Muscle layer of colon (tissue), 2 donors: ENCODE results near the gene GRPEL1.

Source experiments
- H3K27ac ChIP-seq: one replicate; pipeline ENCODE4 v1.7.0; 2013; ENCODE audit warnings: low read depth, mild to moderate bottlenecking, low read length, moderate library complexity
- H3K27me3 ChIP-seq, 2 donors: one replicate each; pipeline ENCODE4 v1.7.0; 2013; ENCODE audit warnings: low read length in 2 of 2, mild to moderate bottlenecking in 2 of 2; ENCODE audit not compliant: insufficient read depth in 2 of 2, control insufficient read depth in 1 of 2
- H3K36me3 ChIP-seq: one replicate; pipeline ENCODE4 v1.7.0; 2013; ENCODE audit warnings: mild to moderate bottlenecking, low read length; ENCODE audit not compliant: insufficient read depth
- H3K4me1 ChIP-seq: one replicate; pipeline ENCODE4 v1.7.0; 2013; ENCODE audit warnings: mild to moderate bottlenecking, low read length; ENCODE audit not compliant: insufficient read depth
- H3K4me3 ChIP-seq, 2 donors: one replicate each; pipeline ENCODE4 v1.7.0; 2013; ENCODE audit warnings: low read length in 2 of 2, low read depth in 1 of 2, mild to moderate bottlenecking in 1 of 2, moderate library complexity in 1 of 2
- H3K9ac ChIP-seq: one replicate; pipeline ENCODE4 v1.7.0; 2013; ENCODE audit warnings: low read length
- H3K9me3 ChIP-seq: one replicate; pipeline ENCODE4 v1.7.0; 2013; ENCODE audit warnings: mild to moderate bottlenecking, low read length
- donor health status: abdominal sarcoma.
- donor health status: Adenocarcinoma of cecum.

GRPEL1 gene

DNA sequence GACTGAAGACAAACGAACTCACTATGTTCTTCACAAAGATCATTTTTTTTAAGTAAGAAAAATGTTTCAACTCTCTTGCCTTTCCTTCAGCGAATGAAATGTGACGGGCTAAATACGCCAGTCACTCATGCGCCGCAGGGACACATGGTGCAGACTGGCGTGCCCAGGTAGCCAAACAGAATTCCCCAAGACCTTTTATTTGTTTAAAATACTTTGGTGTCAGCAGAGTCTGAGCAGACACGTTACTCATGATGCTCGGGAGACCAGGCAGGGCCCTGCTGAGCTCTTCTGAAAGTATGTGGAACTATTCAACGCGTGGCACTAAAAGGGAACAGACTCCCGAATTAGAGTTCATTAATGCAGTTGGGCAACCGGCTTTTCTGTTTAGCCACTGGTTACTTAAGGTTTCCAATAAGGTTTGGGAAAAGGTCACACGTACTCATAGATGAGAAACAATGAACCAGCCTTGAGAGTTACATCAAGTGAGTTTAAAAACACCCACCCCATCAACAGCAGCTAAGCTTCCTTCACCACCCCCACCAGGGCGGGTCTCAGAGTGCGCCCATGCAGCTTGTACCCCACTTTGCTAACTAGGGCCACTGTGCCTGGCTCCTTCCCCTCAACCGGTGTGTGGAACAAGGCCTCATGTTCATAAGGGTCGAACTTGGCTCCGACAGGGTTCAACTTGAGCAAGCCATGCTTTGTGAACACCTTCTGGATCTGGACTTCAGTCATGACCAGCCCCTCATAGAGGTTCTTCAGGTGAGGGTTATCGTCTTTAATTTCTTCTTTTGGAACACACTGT lies 7.3 kb downstream of the GRPEL1 start:
- peaks cover 67% of the 10 kb centered on the region for H3K36me3 ChIP-seq

DNA sequence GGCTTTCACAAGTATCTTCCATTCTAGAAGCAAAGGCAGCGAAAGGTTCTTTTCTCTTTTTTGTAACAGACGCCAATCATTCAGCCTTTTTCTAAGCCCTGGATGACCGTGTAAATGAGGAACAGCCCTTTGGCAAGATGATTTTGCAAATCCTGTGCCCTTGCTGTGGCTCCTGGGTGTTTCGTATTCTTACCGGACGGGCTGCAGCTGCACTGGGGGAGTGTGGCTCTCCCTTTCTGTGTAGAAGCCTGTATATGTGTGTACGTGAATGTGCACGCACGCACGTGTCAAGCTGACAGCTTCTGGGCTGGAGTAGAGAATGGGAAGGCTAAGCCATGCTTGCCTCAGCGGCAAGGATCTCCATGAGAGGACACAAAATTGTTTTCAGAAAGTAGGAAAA lies 8.2 kb downstream of the GRPEL1 start:
- no peak overlapping the region for H3K4me3 ChIP-seq
- no peak overlapping the region for H3K27ac ChIP-seq
- no peak overlapping the region for H3K9ac ChIP-seq
- no peaks in the 10 kb centered on the region for H3K9me3 ChIP-seq
- no peaks in the 10 kb centered on the region for H3K4me1 ChIP-seq
- H3K36me3 ChIP-seq = peaks cover 70% of the 10 kb centered on the region
- H3K27me3 ChIP-seq = no peaks in the 10 kb centered on the region

More for the DNA sequence above, 7.3 kb downstream of the GRPEL1 start:
- no peaks in the 10 kb centered on the region for H3K9me3 ChIP-seq
- H3K27ac ChIP-seq = no peak overlapping the region
- H3K4me3 ChIP-seq = no peak overlapping the region
- H3K9ac ChIP-seq = no peak overlapping the region
- no peaks in the 10 kb centered on the region for H3K27me3 ChIP-seq
- no peaks in the 10 kb centered on the region for H3K4me1 ChIP-seq

DNA sequence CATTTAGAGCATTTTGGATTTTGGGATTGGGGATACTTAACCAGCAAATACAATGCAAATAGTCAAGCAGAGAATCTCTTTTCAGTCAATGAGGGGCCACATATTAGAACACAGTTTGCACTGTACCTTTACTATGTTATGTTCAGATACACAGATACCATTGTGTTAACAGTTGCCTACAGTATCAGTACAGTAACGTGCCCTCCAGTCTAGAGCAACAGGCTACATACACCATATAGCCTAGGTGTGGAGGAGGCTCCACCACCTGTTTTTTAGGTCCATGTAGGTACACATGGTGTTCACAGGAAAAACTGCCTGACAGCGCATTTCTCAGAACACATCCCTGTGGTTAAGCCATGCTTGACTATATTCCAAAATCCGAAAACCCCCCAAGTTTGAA lies 9.1 kb downstream of the GRPEL1 start:
- Histone ChIP-seq H3K4me1 (peaks cover 4% of the 10 kb centered on the region), H3K36me3 (peaks cover 73% of the 10 kb centered on the region), H3K27ac (no peak overlapping the region), H3K27me3 (no peaks in the 10 kb centered on the region), H3K4me3 (no peak overlapping the region), H3K9ac (no peak overlapping the region), H3K9me3 (no peaks in the 10 kb centered on the region)

DNA sequence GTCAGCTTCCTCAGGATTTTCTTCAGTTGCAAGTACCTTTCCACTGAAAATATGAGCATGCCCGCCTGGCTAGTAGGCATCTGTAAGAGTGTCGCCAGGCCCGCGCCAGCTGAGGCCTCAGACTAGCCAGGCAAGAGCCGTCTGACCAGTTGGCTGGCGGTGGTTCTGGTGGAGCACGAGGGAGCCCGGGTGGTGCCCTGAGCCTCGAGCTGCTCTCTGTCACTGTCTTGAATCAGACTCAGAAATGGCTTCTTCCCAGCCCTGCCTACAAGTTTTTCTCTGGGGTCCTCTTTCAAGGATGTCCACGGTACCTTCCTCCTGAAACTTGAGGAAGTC lies 11.9 kb downstream of the GRPEL1 start:
- no peak overlapping the region for H3K4me3 ChIP-seq
- no peaks in the 10 kb centered on the region for H3K27me3 ChIP-seq
- H3K4me1 ChIP-seq = peaks cover 23% of the 10 kb centered on the region
- H3K9me3 ChIP-seq = no peaks in the 10 kb centered on the region
- H3K27ac ChIP-seq = no peak overlapping the region
- peaks cover 52% of the 10 kb centered on the region for H3K36me3 ChIP-seq
- H3K9ac ChIP-seq = no peak overlapping the region

DNA sequence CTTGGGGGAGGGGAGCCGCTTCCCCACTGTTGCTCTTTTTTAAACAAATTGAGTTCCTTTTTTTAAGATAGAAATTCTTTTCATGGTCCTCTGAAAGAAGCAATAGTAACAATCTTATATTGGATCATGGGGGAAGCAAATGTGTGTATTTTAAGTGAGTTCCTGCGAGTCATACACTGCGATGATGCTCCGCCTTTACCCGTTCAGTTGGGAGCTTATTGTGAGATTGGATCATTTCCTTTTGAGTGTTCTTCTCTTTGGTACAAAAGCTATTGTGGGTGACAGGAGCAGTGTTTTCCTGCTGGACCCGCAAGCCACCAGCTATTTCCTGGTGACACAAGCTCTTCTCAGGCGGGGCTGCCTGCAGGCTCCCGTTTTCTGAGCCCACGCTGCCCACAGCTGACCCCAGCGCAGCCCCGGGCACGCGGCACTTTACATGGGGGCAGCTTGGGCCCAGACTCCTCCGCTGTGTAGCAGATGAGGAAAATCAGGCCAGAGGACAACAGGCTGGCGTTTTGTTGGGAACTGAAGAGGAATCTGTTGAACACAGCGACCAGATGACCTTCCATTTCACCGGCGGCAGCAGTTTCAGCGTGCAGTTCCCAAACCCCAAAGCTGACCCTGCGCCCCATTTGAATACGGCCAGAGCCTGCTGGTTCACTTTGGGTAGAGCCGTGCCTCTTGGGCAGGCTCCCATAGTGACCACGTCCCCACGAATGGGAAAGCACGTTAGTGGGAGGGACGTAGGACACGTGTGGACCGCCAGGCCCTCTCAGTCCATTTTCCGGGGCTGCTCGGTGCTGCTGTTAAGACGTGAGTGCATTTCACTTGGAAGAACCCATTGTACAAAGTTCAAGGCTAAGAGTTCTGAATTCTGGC lies 12.5 kb downstream of the GRPEL1 start:
- H3K9ac ChIP-seq = no peak overlapping the region
- H3K9me3 ChIP-seq = no peaks in the 10 kb centered on the region
- H3K36me3 ChIP-seq = peaks cover 46% of the 10 kb centered on the region
- no peak overlapping the region for H3K4me3 ChIP-seq
- peaks cover 23% of the 10 kb centered on the region for H3K4me1 ChIP-seq
- no peaks in the 10 kb centered on the region for H3K27me3 ChIP-seq
- H3K27ac ChIP-seq = no peak overlapping the region

DNA sequence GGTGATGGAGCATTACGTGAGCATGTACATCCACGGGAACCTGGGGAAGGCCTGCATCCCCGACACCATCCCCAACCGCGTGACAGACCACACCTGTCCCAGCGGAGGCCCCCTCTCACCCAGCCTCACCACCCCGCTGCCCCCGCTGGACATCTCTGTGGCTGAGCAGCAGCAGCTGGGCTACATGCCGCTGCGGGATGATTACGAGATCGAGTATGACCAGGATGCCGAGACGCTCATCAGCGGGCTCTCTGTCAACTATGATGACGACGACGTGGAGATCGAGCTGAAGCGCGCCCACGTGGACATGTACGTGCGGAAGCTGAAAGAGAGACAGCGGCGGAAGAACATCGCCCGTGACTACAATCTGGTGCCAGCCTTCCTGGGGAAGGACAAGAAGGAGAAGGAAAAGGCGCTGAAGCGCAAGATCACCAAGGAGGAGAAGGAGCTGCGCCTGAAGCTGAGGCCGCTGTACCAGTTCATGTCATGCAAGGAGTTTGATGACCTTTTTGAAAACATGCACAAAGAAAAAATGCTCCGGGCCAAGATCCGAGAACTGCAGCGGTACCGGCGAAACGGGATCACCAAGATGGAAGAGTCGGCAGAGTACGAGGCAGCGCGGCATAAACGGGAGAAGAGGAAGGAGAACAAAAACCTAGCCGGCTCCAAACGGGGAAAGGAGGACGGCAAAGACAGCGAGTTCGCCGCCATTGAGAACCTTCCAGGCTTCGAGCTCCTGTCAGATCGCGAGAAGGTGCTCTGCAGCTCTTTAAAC lies 13.6 kb downstream of the GRPEL1 start:
- Histone ChIP-seq H3K4me3 (no peak overlapping the region), H3K36me3 (peaks cover 36% of the 10 kb centered on the region), H3K9me3 (no peaks in the 10 kb centered on the region), H3K4me1 (peaks cover 23% of the 10 kb centered on the region), H3K27ac (no peak overlapping the region), H3K27me3 (no peaks in the 10 kb centered on the region), H3K9ac (no peak overlapping the region)

DNA sequence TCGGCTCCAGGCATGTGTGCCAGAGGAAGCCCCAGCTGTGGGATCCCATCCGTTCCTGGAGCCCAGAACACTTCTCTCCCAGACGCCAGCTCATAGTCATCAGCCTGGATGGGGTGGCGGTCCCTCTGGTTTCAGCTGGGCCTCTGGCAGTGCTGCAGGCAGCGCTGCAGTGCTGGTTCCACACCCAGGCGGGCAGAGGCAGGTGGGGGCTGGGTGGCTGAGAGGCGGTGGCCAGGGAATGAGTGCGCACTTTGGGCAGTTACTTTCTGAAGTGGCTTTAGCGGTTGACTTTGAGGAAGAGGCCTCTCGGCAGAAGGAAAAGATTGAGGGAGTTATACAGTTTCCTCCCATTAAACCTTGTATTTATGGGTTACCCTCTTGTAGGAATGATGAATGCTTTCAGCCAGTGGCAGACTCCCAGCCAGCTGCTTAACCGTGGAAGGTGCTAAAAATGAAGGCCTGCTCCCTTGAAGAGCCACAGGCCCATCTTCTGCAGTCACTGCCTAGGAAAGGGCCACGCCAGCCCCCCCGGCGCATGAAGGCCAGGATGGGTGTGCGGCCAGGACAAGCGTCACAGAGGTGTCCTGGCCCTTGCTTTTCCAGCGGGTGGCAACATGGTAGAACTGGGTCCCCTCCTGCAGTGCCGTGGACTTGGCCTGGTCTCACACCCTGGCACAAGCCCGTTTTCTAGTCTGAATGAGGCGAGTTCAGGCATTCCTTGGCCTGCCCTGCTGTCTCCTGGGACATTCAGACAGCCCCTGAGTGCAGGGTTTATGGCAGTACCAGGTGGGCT lies 14.7 kb downstream of the GRPEL1 start:
- peaks cover 23% of the 10 kb centered on the region for H3K4me1 ChIP-seq

DNA sequence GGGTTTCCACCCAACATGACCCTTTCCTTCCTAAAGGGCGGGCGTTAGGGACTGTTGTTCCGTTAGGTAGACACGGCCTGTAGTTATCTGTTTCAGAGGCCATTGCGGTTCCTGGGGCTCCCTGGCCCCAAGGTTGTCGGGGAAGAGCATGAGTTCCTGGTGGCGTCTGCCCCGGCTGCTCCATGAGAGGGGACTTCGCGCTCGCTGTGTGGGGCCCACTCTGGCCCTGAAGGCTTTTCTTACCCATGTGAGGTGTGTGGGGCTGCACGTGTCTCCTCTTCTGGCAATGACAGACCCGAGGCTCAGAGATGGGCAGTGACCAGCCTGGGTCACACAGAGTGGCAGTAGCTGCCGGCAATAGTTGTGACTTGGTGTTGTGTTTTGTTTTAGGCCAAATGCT lies 15.6 kb downstream of the GRPEL1 start:
- Histone ChIP-seq H3K9me3 (no peaks in the 10 kb centered on the region), H3K4me1 (peaks cover 28% of the 10 kb centered on the region), H3K27me3 (no peaks in the 10 kb centered on the region), H3K9ac (peak overlapping the region; percentile 0), H3K36me3 (peaks cover 31% of the 10 kb centered on the region), H3K27ac (no peak overlapping the region), H3K4me3 (no peak overlapping the region)

More for the DNA sequence above, 14.7 kb downstream of the GRPEL1 start:
- Histone ChIP-seq H3K27ac (peak overlapping the region; percentile 69), H3K9ac (no peak overlapping the region), H3K9me3 (no peaks in the 10 kb centered on the region), H3K4me3 (no peak overlapping the region), H3K27me3 (no peaks in the 10 kb centered on the region), H3K36me3 (peaks cover 31% of the 10 kb centered on the region)

DNA sequence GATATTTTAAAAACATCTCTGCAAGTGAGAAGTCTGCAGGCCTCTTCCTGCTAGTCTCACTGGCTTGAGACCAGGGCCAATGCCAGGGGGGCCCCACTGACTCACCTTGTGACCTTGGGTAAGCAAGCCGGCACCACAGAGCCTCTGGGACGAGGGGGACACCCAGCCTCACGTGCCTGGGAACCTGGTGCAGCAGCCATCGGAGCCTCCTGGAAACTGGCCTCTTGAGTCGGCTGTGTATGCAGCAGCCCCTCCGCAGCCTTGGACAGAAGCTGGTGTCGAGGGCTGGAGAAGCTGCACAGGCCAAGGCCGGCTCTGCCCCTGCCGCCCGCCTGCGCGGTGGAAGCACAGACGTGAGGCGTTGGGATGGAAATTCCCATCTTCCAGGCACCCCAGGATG lies 16.0 kb downstream of the GRPEL1 start:
- Histone ChIP-seq H3K27ac (no peak overlapping the region), H3K4me1 (peaks cover 33% of the 10 kb centered on the region), H3K27me3 (no peaks in the 10 kb centered on the region), H3K4me3 (no peak overlapping the region), H3K9me3 (no peaks in the 10 kb centered on the region), H3K36me3 (peaks cover 31% of the 10 kb centered on the region), H3K9ac (peak overlapping the region; percentile 0)

DNA sequence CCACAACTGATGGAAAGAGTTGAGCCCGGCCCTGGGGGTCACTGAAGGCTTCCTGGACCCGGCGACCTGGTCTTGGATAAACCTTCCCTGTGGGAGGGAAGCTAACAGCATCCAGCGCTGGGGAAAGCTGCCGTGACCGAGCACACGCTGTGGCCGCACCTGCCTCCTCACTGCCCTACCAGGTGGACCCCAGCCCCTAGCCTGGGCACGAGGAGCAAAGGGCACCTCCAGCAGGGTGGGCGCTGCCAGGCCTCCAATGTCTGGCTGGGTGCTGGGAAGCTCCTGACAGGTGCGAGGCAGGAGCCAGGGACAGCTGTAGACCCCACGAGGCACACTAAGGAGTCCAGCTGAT lies 16.7 kb downstream of the GRPEL1 start:
- Histone ChIP-seq H3K9me3 (no peaks in the 10 kb centered on the region), H3K27me3 (no peaks in the 10 kb centered on the region), H3K9ac (no peak overlapping the region), H3K4me1 (peaks cover 40% of the 10 kb centered on the region), H3K36me3 (peaks cover 23% of the 10 kb centered on the region), H3K27ac (no peak overlapping the region), H3K4me3 (no peak overlapping the region)
